ENCODE results near the gene NRTN.

- TF ChIP-seq CTCF (IDR thresholded peaks at IDR 0.05): no peak
- TF ChIP-seq POLR2AphosphoS5 (IDR thresholded peaks at IDR 0.05; ENCODE audit: insufficient read depth in 1 of 2, low read depth in 1 of 2): no peak
- no peak for TF ChIP-seq POLR2A (IDR thresholded peaks at IDR 0.05)
Observed at GRCh38 chr19:5844456-5845433, 39.9 kb downstream of the NRTN start.

All from vagina (tissue), 2 donors.